Cardiac muscle cell (in vitro differentiated cells and primary cell): ENCODE measurements around the gene FGF23. TPM values are rescaled to one million over a fixed set of nuclear protein-coding genes. Genes with fewer than 3 reads are reported as not detected.

Experiments used
- DNase-seq, 2 donors: peaks; one replicate each; pipeline versions ENCODE4 v3.0.0 to v3.0.0-alpha.2; 2010 to 2017; ENCODE audit warnings: low read depth in 1 of 2, low spot score in 1 of 2
- H3K27ac ChIP-seq: fragments of 200-600 bp; sonication (generic); 2 replicates; pipeline ENCODE4 v1.5.1; 2016
- H3K27me3 ChIP-seq: fragments of 200-600 bp; sonication (generic); 2 replicates; pipeline ENCODE4 v1.6.0; 2016; ENCODE audit warnings: control low read depth
- H3K36me3 ChIP-seq: fragments of 200-600 bp; sonication (generic); 2 replicates; pipeline ENCODE4 v1.5.1; 2016; ENCODE audit warnings: control low read depth
- H3K4me1 ChIP-seq: fragments of 200-600 bp; sonication (generic); 2 replicates; pipeline ENCODE4 v1.8.1; 2017; ENCODE audit warnings: low read depth, mild to moderate bottlenecking, mixed run types
- H3K4me3 ChIP-seq: fragments of 200-600 bp; sonication (generic); 2 replicates; pipeline ENCODE4 v1.5.1; 2016; ENCODE audit warnings: mild to moderate bottlenecking
- H3K9me3 ChIP-seq: fragments of 200-600 bp; sonication (generic); 2 replicates; pipeline ENCODE4 v1.5.1; 2017; ENCODE audit warnings: low read depth, mild to moderate bottlenecking, control low read depth
- CTCF ChIP-seq: IDR thresholded peaks from 2 replicates; pipeline ENCODE4 v1.5.1; 2012; ENCODE audit warnings: low read depth, mild to moderate bottlenecking, low read length
- polyA plus RNA-seq: library from polyadenylated mRNA; unstranded; fragments of >200 nt; fragmentation: Nextera tagmentation; extraction: Ambion mirVana; gene quantifications from 2 replicates; pipeline ENCODE4 v1.2.1, GENCODE V29; 2016
- total RNA-seq: library from RNA; depleted of rRNA; stranded (reverse); fragments of >200 nt; gene quantifications from 2 replicates; pipeline ENCODE4 v1.2.3, GENCODE V29; 2016

The FGF23 gene
- total and polyA plus RNA-seq, 2 experiments from 2014 or later = 0.86 to 1.1 TPM

- DNase-seq = no peak
- no peak overlapping the region for H3K4me3 ChIP-seq
- peaks cover 19% of the 10 kb centered on the region for H3K27me3 ChIP-seq
- TF ChIP-seq CTCF = no peak
- H3K27ac ChIP-seq = no peak overlapping the region
- H3K36me3 ChIP-seq = no peaks in the 10 kb centered on the region
- H3K9me3 ChIP-seq = no peaks in the 10 kb centered on the region
- no peaks in the 10 kb centered on the region for H3K4me1 ChIP-seq
Observed at GRCh38 chr12:4370265-4370664, 9.2 kb downstream of the FGF23 start.

GRCh38 chr12:4369548-4369947 lies 10.0 kb downstream of the FGF23 start:
- no peak for DNase-seq
- H3K36me3 ChIP-seq = no peaks in the 10 kb centered on the region
- TF ChIP-seq CTCF = no peak

GRCh38 chr12:4366090-4366489 lies 13.4 kb downstream of the FGF23 start:
- no peaks in the 10 kb centered on the region for H3K36me3 ChIP-seq
- no peaks in the 10 kb centered on the region for H3K4me1 ChIP-seq
- TF ChIP-seq CTCF = no peak
- DNase-seq = no peak
- H3K27ac ChIP-seq = no peak overlapping the region
- no peaks in the 10 kb centered on the region for H3K9me3 ChIP-seq
- peaks cover 27% of the 10 kb centered on the region for H3K27me3 ChIP-seq
- H3K4me3 ChIP-seq = no peak overlapping the region

More at GRCh38 chr12:4369548-4369947, 10.0 kb downstream of the FGF23 start:
- H3K9me3 ChIP-seq = no peaks in the 10 kb centered on the region
- H3K4me1 ChIP-seq = no peaks in the 10 kb centered on the region
- no peak overlapping the region for H3K27ac ChIP-seq
- no peak overlapping the region for H3K4me3 ChIP-seq
- H3K27me3 ChIP-seq = peaks cover 21% of the 10 kb centered on the region

GRCh38 chr12:4356041-4356327 lies 23.5 kb downstream of the FGF23 start:
- no peaks in the 10 kb centered on the region for H3K27me3 ChIP-seq
- H3K4me3 ChIP-seq = no peak overlapping the region
- no peak overlapping the region for H3K27ac ChIP-seq
- TF ChIP-seq CTCF = peak; percentile 36
- peak; percentile 27 to 46 for DNase-seq
- H3K9me3 ChIP-seq = no peaks in the 10 kb centered on the region
- peaks cover 8% of the 10 kb centered on the region for H3K4me1 ChIP-seq
- H3K36me3 ChIP-seq = peaks cover 11% of the 10 kb centered on the region

GRCh38 chr12:4355156-4356040 lies 24.1 kb downstream of the FGF23 start:
- peak overlapping the region; percentile 57 for H3K27ac ChIP-seq

More at GRCh38 chr12:4355156-4356040, 24.1 kb downstream of the FGF23 start:
- peak; percentile 2 to 12 for DNase-seq
- no peaks in the 10 kb centered on the region for H3K9me3 ChIP-seq
- no peak overlapping the region for H3K4me3 ChIP-seq
- no peak for TF ChIP-seq CTCF
- peaks cover 8% of the 10 kb centered on the region for H3K4me1 ChIP-seq
- no peaks in the 10 kb centered on the region for H3K27me3 ChIP-seq
- peaks cover 11% of the 10 kb centered on the region for H3K36me3 ChIP-seq
